ENCODE results near the gene CTBP1. TPM values are rescaled to one million over a fixed set of nuclear protein-coding genes. Genes with fewer than 3 reads are reported as not detected.

Gene CTBP1
- total RNA-seq, 2 donors from 2014 or later, result 132 to 256 TPM

GRCh38 chr4:1172228-1172851, 76.6 kb downstream of the CTBP1 start, which contains the start of gene SPON2:
TSS of gene SPON2 (minus strand) at chr4:1172583.
- peaks cover 7 to 22% of the 10 kb centered on the region in 2 donors for H3K4me1 ChIP-seq (ENCODE audit: control insufficient read depth in 1 of 2, low read depth in 2 of 2)
- DNase-seq (ENCODE audit: low spot score) (no peak), ATAC-seq (ENCODE audit: insufficient number of reproducible peaks, low FRiP score, low read depth) (no peak)
- H3K27me3 ChIP-seq (replicated peaks; ENCODE audit: insufficient read depth), result peaks cover 13% of the 10 kb centered on the region
- peak within 1 kb of the TSS; percentile 62 for H3K4me3 ChIP-seq
- no peaks in the 10 kb centered on the region for H3K9me3 ChIP-seq
- H3K27ac ChIP-seq, result no peak within 1 kb of the TSS
- no peaks in the 10 kb centered on the region for H3K36me3 ChIP-seq
- TF ChIP-seq, protein P1, sequence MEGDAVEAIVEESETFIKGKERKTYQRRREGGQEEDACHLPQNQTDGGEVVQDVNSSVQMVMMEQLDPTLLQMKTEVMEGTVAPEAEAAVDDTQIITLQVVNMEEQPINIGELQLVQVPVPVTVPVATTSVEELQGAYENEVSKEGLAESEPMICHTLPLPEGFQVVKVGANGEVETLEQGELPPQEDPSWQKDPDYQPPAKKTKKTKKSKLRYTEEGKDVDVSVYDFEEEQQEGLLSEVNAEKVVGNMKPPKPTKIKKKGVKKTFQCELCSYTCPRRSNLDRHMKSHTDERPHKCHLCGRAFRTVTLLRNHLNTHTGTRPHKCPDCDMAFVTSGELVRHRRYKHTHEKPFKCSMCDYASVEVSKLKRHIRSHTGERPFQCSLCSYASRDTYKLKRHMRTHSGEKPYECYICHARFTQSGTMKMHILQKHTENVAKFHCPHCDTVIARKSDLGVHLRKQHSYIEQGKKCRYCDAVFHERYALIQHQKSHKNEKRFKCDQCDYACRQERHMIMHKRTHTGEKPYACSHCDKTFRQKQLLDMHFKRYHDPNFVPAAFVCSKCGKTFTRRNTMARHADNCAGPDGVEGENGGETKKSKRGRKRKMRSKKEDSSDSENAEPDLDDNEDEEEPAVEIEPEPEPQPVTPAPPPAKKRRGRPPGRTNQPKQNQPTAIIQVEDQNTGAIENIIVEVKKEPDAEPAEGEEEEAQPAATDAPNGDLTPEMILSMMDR (IDR thresholded peaks at IDR 0.05), result no peak

DNA sequence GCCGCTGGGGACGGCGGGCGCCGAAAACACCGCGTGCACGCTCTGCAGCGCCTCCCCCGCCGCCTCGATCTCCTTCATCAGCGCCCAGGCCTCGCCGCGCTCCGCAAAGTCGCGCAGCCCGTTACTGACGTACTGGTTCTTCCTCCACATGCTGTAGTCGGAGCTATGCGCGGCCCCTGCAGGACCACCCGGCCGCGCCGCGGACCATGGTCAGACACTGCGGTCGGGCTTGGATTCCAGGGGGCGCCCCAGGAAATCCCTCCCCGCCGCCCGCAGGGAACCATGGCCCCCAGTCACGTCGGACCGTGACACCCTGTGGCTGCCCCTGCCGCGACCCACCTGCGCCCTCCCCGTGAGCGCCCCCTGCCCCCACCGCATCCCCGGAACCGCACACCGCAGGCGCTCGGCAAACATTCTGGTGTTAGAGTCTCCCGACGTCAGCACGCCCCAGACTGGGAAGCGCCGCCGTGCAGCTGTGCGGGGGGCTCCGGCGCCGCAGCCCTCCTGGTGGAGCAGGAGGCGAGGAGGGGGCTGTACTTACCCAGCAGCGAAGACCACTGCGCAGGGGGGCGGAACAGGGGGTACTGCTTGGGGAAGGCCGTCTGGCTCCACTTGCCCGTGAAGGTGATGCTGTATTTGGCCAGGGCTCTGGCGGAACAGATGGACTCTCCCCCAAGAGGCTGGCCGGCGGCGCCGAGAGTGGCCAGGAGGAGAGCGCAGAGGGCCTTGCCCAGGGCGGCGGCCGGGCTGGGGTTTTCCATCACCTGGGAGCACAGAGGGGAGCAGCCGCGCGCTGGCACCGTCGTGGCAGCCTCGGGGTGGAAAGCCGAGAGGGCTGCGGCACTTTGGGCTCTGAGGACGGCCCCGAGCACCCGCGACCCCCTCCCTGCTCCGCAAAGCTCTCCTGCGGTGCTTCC, 77.4 kb downstream of the CTBP1 start:
- ATAC-seq (ENCODE audit: insufficient number of reproducible peaks, low FRiP score, low read depth) (no peak), DNase-seq (ENCODE audit: low spot score) (no peak)
- H3K27me3 ChIP-seq (replicated peaks; ENCODE audit: insufficient read depth), result peaks cover 13% of the 10 kb centered on the region
- no peak overlapping the region for H3K27ac ChIP-seq
- TF ChIP-seq, protein P1 (IDR thresholded peaks at IDR 0.05), result no peak
- peak overlapping the region; percentile 62 for H3K4me3 ChIP-seq
- H3K9me3 ChIP-seq, result no peaks in the 10 kb centered on the region
- H3K36me3 ChIP-seq, result no peaks in the 10 kb centered on the region
- peaks cover 7 to 23% of the 10 kb centered on the region in 2 donors for H3K4me1 ChIP-seq (ENCODE audit: control insufficient read depth in 1 of 2, low read depth in 2 of 2)

- TF ChIP-seq, protein P1 (IDR thresholded peaks at IDR 0.05), result no peak
- no peak for ATAC-seq (ENCODE audit: insufficient number of reproducible peaks, low FRiP score, low read depth)
- Histone ChIP-seq H3K9me3 (no peaks in the 10 kb centered on the region), H3K27me3 (replicated peaks; ENCODE audit: insufficient read depth) (peaks cover 13% of the 10 kb centered on the region), H3K4me1 (ENCODE audit: control insufficient read depth in 1 of 2, low read depth in 2 of 2) (peaks cover 7 to 23% of the 10 kb centered on the region in 2 donors), H3K27ac (no peak overlapping the region), H3K36me3 (no peaks in the 10 kb centered on the region), H3K4me3 (peak overlapping the region; percentile 62)
- DNase-seq (ENCODE audit: low spot score), result no peak
Observed at GRCh38 chr4:1170976-1171310, 78.0 kb downstream of the CTBP1 start.

GRCh38 chr4:1170156-1170975, 78.6 kb downstream of the CTBP1 start:
- Histone ChIP-seq H3K4me1 (ENCODE audit: control insufficient read depth in 1 of 2, low read depth in 2 of 2) (peaks cover 7 to 23% of the 10 kb centered on the region in 2 donors), H3K4me3 (no peak overlapping the region), H3K27ac (no peak overlapping the region), H3K36me3 (no peaks in the 10 kb centered on the region), H3K9me3 (no peaks in the 10 kb centered on the region), H3K27me3 (replicated peaks; ENCODE audit: insufficient read depth) (peaks cover 13% of the 10 kb centered on the region)
- DNase-seq (ENCODE audit: low spot score) (no peak), ATAC-seq (ENCODE audit: insufficient number of reproducible peaks, low FRiP score, low read depth) (no peak)
- TF ChIP-seq, protein P1 (IDR thresholded peaks at IDR 0.05), result no peak
